ENCODE data around the gene FTO. TPM values are rescaled to one million over a fixed set of nuclear protein-coding genes. Genes with fewer than 3 reads are reported as not detected.

Gene FTO
- total and polyA plus RNA-seq, 2 of the 13 experiments (the other 11 are each of a cell fraction or from before 2014, with no cell fraction given) = 41.6 to 55.8 TPM

GRCh38 chr16:54165174-54165911, 461.4 kb downstream of the FTO start (continued):
- TF ChIP-seq NFAT5 (CRISPR knock-in tag; IDR thresholded peaks at IDR 0.05) = 0 out of 2 replicates have a peak, but pooled peaks have one; percentile 21
- no peak for TF ChIP-seq SUZ12 (IDR thresholded peaks at IDR 0.05; ENCODE audit: low read depth, low read length)
- TF ChIP-seq SSRP1 (CRISPR knock-in tag; IDR thresholded peaks at IDR 0.05) = peak; percentile 73; the same call in 1 of the 2 replicates
- peak; percentile 94 for TF ChIP-seq NR2C2 (CRISPR knock-in tag; IDR thresholded peaks at IDR 0.05; ENCODE audit: borderline replicate concordance)
- peak; percentile 97 for TF ChIP-seq NR2F6 (IDR thresholded peaks at IDR 0.05)
- peak; percentile 98 for TF ChIP-seq NR2F6 (CRISPR knock-in tag; IDR thresholded peaks at IDR 0.05)
- no peak for TF ChIP-seq ATRX (CRISPR knock-in tag; IDR thresholded peaks at IDR 0.05; ENCODE audit: borderline replicate concordance)
- no peak for TF ChIP-seq HCFC1 (IDR thresholded peaks at IDR 0.05; ENCODE audit: low read depth, low read length)
- peak; percentile 81; the same call in 1 of the 2 replicates for TF ChIP-seq ZNF800 (CRISPR knock-in tag; IDR thresholded peaks at IDR 0.05)
- 0 out of 2 replicates have a peak, but pooled peaks have one; percentile 64 for TF ChIP-seq HHEX (CRISPR knock-in tag; IDR thresholded peaks at IDR 0.05)
- TF ChIP-seq ZNF468 (CRISPR knock-in tag; IDR thresholded peaks at IDR 0.05) = no peak
- 0 out of 2 replicates have a peak, but pooled peaks have one; percentile 7 for TF ChIP-seq ELF4 (CRISPR knock-in tag; IDR thresholded peaks at IDR 0.05; ENCODE audit: borderline replicate concordance)
- peak; percentile 78; the same call in 1 of the 2 replicates for TF ChIP-seq ZNF335 (CRISPR knock-in tag; IDR thresholded peaks at IDR 0.05)
- no peak for TF ChIP-seq ZNF562 (CRISPR knock-in tag; IDR thresholded peaks at IDR 0.05; ENCODE audit: borderline replicate concordance)
- peak; percentile 87; the same call in 1 of the 2 replicates for TF ChIP-seq ZFP91 (CRISPR knock-in tag; IDR thresholded peaks at IDR 0.05; ENCODE audit: borderline replicate concordance)
- no peak for TF ChIP-seq ZNF180 (CRISPR knock-in tag; IDR thresholded peaks at IDR 0.05; ENCODE audit: borderline replicate concordance, low read depth)
- no peak for TF ChIP-seq TRIM22 (IDR thresholded peaks at IDR 0.05)
- peak; percentile 99 for TF ChIP-seq MED1 (CRISPR knock-in tag; IDR thresholded peaks at IDR 0.05)
- TF ChIP-seq SP5 (CRISPR knock-in tag; IDR thresholded peaks at IDR 0.05; ENCODE audit: borderline replicate concordance, low read depth) = peak; percentile 82
